GM12874 (cell line): ENCODE data around the gene RBBP8.

Experiments used
- CTCF ChIP-seq: IDR thresholded peaks from 2 replicates; pipeline ENCODE4 v1.5.1; 2011; ENCODE audit warnings: low read depth, mild to moderate bottlenecking, control low read depth, low read length, moderate library complexity; ENCODE audit not compliant: insufficient read depth

RBBP8 gene

GRCh38 chr18:22983175-22983574, 50.0 kb downstream of the RBBP8 start:
- TF ChIP-seq CTCF: 0 out of 2 replicates have a peak, but pooled peaks have one; percentile 16

- no peak for TF ChIP-seq CTCF
Observed at GRCh38 chr18:22985250-22985649, 52.1 kb downstream of the RBBP8 start.

- no peak for TF ChIP-seq CTCF
Observed at GRCh38 chr18:22987547-22988189, 54.5 kb downstream of the RBBP8 start.

- no peak for TF ChIP-seq CTCF
Observed at GRCh38 chr18:22988208-22988607, 55.1 kb downstream of the RBBP8 start.

- TF ChIP-seq CTCF: no peak
Observed at GRCh38 chr18:22998344-22998743, 65.2 kb downstream of the RBBP8 start.

- TF ChIP-seq CTCF: no peak
Observed at GRCh38 chr18:22999212-22999611, 66.1 kb downstream of the RBBP8 start.

- no peak for TF ChIP-seq CTCF
Observed at GRCh38 chr18:22999647-23000046, 66.5 kb downstream of the RBBP8 start.
